Esophagus mucosa (tissue), 1 donor: ENCODE results near the gene MTHFR. TPM values are rescaled to one million over a fixed set of nuclear protein-coding genes. Genes with fewer than 3 reads are reported as not detected.
A peak's percentile ranks its signal among the peaks of the same experiment; 100 is the strongest.

Experiments used
- ATAC-seq: fragments of 200-7000 bp; cut with Tn5 transposase; one replicate; pipeline ENCODE4 v1.9.1; 2020
- total RNA-seq: library from RNA; stranded (reverse); gene quantifications from one replicate; pipeline ENCODE4 v1.2.4, GENCODE V29; 2023
- donor health status: DM: yes; HTN: yes; CAD: no.

MTHFR gene
- total RNA-seq, 1 donor from 2014 or later, result 21.3 TPM

DNA sequence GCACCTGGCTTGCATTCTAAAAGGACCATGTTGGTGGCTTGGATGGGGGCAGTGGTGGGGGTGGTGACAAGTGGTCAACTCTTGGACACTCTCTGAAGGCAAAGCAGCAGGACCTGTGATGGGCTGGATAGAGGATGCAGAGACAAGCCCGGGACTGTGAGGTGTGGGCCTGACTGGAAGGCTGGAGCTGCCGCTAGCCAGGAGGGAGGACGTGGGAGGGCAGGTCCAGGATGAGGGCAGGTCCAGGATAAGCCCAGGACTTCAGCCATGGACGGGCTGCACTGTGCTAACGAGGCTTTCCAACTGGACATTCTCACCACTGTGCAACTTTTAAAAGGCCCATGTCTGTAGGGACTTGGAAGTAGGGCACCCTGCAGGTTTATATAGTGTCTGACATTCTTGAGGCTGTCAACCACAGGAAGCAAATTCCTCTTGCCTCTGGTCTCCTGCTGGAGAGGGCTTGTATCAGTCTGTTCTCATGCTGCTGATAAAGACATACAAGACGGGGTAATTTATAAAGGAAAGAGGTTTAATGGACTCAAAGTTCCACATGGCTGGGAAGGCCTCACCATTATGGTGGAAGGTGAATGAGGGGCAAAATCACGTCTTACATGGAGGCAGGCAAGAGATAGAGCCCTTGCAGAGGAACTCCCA is 52.1 kb downstream of the MTHFR start:
- no peak for ATAC-seq

DNA sequence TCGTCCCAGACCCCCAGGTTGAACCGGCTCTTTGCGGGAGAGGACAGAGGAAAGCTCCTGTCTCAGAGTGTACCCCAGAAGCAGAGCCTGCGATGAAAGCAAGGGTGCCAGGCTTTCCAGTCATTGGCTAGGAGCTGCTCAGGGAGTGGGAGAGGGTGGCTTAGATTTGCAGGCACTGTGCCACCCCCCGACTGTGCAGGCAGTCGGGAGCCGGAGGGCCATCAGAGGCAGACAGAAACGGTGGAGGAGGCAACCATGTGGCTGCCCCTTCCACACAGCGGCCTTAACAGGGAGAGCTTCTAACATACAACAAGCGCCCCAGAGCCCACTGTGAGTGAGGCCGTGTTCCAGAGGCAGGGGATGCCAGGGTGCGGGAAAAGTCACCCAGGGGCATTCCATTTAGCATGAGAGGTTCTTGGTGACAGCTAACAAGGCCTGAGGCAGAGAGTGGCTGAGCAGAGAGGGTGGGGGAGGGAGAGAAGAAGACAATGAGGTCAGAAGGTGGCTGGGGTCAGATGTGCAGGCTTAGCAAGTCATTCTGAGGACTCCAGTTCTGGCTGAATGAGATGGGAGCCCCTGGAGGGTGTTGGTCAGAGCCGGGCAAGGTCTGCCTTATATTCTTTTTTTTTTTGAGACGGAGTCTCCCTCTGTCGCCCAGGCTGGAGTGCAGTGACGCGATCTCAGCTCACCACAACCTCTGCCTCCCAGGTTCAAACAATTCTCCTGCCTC is 53.2 kb downstream of the MTHFR start:
- peak; percentile 3 for ATAC-seq

DNA sequence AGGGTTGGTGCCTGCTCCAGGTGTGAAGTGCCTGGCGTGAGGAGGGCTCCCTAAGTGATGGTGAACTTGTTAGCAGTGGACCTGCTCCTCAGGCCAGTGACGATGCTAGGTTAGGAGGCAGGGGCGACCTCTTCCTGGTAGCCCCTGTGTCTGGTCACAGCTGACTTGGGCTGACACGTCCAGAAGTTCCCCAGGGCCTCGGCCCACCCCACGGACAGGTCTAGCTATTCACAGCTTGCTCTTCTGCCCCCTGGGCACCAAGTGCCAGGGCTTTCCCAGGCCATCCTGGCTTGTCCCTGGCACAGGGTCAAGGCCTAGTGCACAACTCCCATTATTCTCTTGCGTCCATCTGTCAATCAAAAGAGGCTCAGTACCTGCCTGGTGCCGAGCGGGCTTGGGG is 54.7 kb downstream of the MTHFR start:
- no peak for ATAC-seq

DNA sequence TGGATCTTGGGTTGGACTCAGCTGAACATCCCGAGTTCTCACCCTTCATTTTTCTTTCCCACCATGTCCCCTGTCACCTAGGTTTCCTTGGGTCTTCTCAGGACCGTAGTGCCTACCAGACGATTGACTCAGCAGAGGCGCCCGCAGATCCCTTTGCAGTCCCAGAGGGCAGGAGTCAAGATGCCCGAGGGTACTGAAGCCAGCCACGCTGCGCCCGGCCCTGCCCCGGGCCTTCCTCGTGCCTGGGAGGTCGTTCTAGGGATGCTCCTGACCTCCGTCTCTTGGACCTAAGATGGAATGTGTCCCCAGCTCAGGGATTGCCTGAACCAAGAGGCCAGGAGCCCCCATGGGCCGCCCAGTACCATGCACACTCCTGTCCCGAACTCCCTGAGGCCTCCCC is 55.8 kb downstream of the MTHFR start:
- ATAC-seq, result no peak

DNA sequence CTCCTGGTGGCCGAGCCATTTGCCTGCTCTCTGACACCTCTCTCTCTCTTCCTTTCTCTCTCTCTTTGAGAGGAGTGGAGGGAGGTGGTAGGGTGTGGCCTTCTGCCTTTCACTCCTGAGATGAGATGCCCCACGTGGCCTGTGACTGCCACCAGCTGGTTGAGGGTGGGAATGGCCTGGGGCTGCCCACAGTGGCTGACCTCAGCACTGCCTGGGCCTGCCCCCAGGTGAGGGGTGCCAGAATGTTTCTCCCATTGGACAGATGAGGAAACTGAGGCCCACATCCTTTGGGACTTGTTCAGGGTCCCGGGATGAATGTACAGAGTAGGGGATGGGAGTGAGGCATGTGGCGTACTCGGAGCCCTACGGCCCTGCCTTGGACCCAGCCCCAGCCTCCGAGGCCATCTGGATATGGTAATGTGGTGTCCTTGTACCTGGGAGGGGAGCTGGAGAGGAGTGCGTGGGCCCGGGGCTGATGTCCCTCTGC is 56.5 kb downstream of the MTHFR start:
- peak; percentile 29 for ATAC-seq

DNA sequence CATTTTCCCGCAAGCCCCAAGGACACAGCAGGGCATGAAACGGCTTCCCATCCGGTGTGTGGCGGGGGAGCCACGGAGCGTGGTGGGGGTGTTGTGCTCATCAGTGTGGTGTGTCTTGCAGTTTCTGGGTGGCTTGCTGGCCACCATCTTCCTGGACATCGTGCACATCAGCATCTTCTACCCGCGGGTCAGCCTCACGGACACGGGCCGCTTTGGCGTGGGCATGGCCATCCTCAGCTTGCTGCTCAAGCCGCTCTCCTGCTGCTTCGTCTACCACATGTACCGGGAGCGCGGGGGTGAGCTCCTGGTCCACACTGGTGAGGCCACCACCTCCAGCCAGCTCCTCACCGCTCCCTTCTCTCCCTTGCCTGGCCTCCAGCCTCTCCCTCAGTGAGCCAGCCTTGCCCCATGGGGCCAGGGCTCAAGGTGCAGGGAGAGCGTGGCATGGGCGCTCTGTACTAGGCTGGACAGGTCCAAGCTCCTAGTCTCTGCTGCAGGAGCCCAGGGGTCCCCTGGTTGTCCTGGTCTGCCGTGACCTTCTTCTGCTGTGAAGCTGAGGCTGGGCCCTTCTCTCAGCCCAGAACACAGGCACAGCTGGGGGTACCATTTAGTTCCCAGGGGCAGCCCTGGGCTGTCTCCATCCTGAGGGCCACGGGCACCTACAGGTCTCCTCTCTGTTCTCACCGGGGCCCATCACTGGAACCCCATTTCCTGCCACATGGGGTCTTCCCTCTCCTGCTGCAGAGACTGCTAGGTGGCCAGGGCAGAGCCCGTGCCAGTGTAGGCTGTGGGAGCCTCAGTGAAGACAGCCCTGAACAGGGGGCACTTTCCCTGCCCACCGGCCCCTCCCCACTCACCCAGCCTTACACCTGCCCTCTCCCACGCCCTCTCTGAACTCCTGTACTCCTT is 57.2 kb downstream of the MTHFR start:
- ATAC-seq, result no peak

DNA sequence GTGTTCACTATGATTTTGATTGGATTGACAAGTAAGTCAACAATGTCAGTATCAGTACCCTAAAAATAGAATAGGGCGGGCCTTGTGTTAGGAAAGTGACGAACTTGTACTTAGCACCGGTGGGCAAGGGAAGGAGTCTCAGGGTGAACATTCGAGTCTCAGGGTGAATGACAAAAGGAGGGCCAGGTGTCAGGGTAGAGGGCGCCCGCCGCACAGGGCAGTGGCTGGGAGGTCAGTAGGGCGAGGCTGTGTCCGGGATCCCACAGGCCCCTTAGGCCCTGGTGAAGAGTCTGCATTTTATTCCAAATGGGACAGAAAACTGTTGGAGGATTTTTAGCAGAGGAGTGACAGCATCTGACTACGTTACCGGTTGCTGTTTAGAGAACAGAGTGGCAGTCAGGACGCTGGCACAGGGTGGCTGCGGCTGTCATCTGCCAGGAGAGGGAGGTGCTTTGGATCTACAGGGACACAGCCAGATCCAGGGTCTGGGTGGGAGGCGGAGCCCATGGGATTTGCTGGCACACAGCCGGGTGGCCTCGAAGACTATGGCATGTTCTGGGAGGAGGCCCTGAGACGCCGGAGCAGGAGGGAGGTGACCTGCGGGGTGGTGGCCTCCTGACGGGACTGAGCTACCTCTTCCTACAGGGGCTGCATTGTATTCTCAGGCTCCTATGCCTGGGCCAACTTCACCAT is 58.8 kb downstream of the MTHFR start:
- no peak for ATAC-seq

DNA sequence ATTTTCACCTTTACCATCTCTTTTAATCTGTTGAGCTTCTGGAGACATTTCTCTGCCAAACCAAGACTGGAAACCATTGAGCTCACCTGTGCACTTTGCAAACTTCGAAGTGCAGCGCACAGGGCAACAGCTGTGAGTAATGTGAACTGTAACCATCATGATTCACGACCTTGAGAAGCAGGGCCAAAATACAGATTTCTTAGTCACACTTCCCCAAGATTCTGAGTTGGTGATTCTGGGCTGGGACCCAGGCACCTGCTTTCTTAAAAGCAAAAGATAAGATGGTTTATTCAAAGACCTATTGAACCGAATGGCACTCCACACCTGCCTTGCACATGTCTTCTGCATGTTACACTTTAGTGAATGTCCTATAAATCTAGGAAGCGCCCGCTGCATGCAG is 59.7 kb downstream of the MTHFR start:
- ATAC-seq, result peak; percentile 24

DNA sequence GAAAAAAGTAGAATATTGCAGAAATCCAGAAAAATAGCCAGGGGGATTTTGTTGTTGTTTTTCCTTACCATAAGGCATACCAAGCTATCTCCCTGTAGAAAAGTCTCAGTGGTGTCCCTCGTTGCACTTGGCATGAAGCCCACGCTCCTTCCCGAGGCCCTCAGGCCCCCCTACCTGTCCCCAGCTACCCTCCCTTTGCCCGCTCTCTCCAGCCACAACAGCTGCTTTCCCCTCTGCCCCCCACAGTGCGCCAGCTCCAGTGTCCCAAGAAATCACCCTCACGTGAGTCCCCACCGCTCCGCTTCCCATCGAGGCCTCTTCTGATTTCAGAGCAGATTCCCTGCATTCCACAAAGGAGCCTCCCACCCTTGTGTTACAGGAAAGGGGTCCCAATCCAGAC is 61.5 kb downstream of the MTHFR start:
- ATAC-seq, result no peak

DNA sequence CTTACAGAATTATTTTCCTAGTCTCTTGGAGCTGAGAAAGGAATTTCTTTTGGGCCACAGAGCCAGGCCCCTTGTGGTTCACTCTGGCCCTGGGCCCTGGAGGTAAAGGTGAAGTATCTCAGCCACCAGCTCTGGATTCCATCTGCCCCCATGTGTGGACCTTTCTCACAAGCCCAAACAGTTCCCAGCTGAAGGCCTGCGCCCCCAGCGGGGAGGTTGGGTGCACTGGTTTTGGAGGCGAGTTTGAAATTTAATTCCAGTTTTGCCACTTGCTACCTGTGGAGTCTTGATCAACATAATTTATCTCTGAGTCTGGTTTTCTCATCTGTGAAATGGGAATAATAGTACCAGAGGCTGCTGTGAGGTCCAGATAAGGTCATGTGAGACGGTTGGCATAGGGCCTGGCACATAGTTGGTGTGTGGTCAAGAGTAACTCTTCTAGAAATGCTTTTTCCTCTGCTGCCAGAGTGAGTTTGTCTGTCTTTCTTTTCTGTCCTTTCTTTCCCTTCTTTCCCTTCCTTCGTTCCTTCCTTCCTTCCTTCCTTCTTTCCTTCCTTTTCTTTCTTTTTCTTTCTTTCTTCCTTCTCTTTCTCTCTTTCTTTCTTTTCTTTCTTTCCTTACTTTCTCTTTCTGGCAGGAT is 63.7 kb downstream of the MTHFR start:
- ATAC-seq, result no peak

DNA sequence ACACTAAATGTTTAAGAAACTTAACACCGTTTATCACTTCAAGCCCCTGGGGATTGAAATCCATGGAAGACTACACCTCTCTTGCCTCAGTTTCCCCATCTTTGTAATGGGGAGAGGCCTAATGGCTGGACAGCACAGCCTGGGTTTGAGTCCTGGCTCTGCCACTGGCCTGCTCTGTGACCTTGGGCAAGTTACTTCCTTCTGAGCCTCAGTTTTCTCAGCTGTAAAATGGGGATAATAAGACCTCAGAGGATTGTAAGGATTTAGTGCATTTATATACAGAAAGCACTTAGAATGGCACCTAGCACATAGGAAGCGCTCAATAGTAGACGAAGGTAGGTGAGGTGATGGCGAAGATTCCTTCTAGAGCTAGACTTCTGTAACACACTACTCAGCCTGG is 64.3 kb downstream of the MTHFR start:
- no peak for ATAC-seq

DNA sequence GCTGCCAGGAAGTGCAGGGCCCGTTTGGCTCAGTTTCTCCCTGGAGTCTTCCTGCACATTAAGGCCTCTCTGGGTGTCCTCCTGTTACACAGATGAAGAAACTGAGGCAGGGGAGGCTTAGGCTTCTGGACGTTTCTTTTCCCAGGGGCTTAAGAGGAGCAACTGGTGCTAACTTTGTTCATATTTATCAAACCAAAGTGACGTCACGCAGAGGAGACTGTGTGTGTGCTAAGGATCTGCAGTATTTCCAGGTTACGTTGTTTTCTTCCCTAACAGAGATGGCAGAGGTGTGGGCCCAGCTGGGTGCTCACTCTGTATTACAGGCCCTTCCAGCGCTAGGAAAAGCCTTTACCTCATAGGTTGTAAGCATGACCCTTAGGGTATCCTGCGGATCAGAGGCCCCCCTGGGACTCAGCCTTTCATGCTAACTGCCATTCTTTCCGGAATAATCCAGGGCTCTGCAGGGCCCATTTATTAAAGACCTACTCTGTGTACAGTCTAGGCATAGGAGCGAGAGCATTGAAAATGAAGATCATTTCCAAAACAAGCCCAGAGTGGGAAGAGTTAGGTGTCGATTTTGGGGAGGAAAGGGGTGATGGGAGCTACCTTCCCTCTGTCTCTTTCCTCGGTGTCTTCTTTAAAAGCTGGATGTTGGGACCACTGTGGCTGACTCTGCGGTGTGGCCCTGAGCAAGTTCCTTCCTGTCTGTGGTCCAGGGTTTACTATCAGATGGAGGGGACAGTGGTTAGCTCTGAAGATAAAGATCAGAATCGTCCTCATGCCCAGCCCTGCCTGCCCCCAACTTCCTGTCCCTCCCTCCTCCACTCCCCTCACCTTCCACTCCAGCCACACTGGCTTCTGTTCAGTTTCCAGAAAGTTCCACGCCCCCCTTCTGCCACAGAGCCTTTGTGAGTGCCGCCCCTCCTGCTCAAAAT is 65.2 kb downstream of the MTHFR start:
- ATAC-seq, result no peak

DNA sequence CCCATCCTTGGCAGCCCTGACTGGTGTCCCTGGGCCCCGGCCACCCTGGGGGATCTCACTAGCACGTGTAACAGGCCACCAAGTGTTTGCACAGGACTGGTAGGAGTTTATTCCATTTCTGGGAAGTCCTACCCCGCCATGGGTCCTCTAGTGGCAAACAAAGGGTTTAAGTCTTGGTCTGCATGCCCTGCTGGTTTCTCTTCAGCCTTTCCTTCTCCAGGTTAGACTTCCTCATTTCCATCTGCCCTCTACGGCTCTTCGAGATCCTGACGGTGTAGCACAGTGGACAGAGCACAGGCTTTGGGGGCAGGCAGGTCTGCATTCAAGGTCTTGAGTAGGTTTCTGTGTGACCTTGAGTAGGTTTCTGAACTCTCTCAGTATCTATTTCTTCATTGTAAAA is 67.0 kb downstream of the MTHFR start:
- ATAC-seq, result no peak

DNA sequence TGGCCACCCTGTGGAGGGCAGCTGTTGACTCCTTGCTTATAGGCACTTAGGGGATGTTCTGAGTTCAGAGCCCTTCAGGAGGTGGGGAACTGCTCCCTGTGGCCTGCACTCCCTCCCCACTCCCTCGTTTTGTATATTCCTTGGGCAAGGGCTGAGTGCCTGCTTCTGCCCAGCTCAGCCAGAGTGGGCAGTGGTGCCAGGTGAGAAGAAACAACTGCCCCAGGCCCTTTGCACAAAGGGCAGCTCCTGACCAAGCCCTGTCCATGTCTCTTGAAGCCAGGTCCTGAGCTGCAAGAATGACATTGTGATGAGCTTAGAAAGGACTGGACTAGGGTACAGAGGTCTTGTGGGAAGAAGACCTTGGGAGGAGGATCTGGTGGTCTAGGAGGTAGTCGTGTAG is 67.7 kb downstream of the MTHFR start:
- ATAC-seq, result no peak

DNA sequence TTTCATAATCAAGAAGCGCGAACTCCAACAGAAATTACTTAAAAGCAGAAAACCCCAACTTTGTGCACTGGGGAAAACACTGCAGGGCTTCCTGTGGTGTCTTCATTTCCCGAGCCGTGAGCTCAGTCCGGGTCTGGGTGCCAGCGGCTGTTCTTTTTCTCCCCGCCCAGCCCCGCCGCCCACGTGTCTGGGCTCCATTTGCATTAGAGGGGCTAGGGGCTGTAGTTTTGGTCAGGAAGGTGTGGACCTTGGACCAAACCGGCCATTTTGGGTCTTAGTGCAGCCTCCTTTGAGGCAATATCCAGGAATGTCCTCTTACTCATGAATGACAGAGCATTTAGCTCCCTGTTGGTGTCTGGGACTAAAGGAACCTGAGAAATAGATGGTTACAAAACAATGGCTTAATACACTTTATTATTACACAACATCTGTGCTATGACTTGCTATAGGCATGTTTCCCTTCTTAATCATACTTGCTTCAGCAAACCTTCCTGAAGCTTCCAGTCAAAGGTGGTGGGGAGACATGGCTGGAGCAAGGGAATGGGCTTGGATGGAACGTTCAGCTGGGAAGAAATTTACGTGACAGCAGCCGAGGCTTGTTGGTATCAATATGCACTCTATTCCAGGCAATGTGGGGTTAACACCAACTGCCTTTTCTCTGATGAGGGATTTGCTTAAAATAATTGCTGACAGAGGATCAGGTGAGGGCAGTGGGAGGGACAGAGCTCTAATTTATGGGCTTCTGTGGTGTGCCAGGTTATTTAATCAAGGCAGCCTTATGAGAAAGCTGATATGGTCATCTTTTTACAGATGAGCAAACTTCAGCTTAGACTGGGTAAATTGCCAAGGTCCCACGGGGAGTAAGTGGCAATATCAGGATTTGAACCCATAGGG is 68.8 kb downstream of the MTHFR start:
- peak; percentile 71 for ATAC-seq

DNA sequence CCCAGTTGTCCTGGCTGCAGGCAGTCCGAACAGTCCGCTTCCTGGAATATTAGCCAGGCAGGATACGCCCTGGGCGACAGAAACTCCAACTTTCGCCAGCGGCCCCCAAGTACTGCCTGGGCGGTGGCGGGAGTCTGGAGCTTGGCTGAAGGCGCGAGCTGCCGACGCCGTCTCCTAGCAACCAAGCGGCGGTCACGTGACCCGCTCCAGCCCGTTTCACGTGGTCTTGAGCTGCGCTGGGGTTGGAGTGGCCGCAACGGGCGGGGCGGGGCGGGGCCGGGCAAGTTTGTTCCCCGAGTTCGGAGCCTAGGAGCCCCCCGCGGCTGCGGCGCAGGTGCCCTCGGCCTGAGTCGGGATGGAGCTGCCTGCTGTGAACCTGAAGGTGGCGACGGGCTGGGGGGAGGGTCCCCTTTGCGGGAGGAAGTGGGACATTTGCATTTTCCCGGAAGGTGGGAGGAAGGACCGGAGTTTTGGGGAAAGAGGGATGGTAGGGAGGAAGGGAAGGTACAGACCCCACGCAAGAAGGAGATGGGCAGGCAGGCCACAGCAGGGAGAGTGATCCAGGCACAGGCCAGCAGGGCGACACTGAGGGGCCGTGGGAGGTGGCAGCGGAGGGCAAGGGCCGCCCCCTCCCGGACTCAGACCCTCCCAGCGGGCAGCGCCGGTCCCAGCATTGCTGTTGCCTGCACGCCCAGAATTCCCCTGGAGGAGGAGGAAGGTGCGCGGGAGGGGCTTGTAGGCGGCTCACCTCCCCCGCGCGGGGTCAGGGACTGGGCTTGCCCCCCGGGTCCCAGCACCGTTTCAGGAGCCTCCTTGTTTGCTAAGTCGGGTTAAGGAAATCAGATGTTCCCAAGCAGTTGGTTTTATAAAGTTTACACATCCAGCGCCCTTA is 69.7 kb downstream of the MTHFR start, which contains the start of gene AGTRAP:
Gene AGTRAP (plus strand): TSS at position 283 of the 892 bp plus-strand sequence. CDS start 73 bp downstream, at position 356.
- ATAC-seq, result peak; percentile 77
